AG04449 (cell line): ENCODE measurements around the gene LIX1L.

Experiments
- CTCF ChIA-PET: fragments of 350-600 bp; formaldehyde crosslinking; extraction: SDS; loops from one replicate; lab custom pipeline; 2021; ENCODE audit warnings: antibody characterized with exemption; lab: Yijun Ruan, JAX
- POLR2A ChIA-PET: fragments of 400-600, 350-600 bp; formaldehyde crosslinking; extraction: SDS; loops from one replicate; lab custom pipeline; 2020; ENCODE audit warnings: antibody characterized with exemption, inconsistent platforms; lab: Yijun Ruan, JAX
- DNase-seq: peaks from one replicate; pipeline ENCODE4 v3.0.0-alpha.2; 2010; ENCODE audit warnings: low read depth, low spot score
- H3K4me3 ChIP-seq: 2 replicates; pipeline ENCODE4 v1.5.1; 2011; ENCODE audit warnings: low read depth, mild to moderate bottlenecking, control low read depth, low read length
- TF ChIP-seq, protein P1 (sequence below): IDR thresholded peaks from one replicate; pipeline ENCODE4 v1.5.1; 2011; ENCODE audit warnings: mild to moderate bottlenecking, moderate library complexity, low read length, control low read depth, inconsistent platforms; ENCODE audit not compliant: insufficient read depth; ENCODE audit errors: missing control alignments

Gene LIX1L

GRCh38 chr1:145908653-145909052 lies 49.2 kb downstream of the LIX1L start:
- POLR2A ChIA-PET: interaction anchor here (0.6 to 2.2 kb wide), 6 partner anchors 10 to 63 kb away, joined by 3 to 15 read pairs (median 4); partner anchors contain the start of gene NUDT17
- TF ChIP-seq, protein P1, sequence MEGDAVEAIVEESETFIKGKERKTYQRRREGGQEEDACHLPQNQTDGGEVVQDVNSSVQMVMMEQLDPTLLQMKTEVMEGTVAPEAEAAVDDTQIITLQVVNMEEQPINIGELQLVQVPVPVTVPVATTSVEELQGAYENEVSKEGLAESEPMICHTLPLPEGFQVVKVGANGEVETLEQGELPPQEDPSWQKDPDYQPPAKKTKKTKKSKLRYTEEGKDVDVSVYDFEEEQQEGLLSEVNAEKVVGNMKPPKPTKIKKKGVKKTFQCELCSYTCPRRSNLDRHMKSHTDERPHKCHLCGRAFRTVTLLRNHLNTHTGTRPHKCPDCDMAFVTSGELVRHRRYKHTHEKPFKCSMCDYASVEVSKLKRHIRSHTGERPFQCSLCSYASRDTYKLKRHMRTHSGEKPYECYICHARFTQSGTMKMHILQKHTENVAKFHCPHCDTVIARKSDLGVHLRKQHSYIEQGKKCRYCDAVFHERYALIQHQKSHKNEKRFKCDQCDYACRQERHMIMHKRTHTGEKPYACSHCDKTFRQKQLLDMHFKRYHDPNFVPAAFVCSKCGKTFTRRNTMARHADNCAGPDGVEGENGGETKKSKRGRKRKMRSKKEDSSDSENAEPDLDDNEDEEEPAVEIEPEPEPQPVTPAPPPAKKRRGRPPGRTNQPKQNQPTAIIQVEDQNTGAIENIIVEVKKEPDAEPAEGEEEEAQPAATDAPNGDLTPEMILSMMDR: no peak
- CTCF ChIA-PET: interaction anchor here (0.6 to 16.0 kb wide), 13 partner anchors 10 to 99 kb away, joined by 3 to 469 read pairs (median 6); partner anchors contain the start of genes ANKRD35, LIX1L, NUDT17 and PEX11B
- H3K4me3 ChIP-seq: no peak overlapping the region
- no peak for DNase-seq

DNA sequence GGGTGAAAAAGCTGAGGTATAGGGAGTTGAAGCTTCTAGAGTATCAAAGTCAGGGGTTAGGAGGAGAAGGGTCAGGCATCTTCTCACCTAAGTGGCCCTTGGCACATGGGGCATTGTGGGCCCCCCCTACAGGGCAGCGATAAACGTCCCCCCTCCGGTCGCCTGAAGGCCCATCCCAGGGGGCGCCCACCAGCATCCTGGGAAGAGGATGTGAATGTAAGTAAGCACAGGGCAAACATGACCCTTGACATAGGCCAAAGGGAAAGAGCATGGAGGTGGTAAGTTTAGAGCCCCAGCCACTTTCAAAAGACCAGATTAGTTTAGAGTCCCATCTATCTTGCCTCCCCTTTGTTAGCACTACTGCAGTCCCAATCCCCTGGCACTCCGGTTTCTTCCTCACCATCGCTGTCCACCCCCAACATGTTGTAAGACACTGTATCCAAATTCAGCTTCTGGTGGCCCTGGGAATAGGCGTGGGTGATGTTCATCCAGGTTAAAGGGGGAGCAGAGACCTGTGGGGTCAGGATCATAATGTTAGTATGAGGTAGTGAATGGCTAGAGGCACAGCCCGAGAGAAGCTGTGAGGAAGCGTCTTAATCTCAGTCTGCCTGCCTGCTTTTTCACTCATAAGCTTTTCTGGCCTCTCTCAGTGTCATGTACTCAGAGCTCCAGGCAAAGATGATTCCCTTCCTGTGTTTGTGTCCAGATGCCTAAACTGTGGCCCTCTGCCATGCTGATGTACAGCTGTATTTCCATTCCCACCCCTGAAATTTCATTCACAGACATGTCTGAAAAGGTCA lies 50.7 kb downstream of the LIX1L start:
- CTCF ChIA-PET: interaction anchor here (1.7 to 16.0 kb wide), 5 partner anchors 9 to 70 kb away, joined by 6 to 469 read pairs (median 114); partner anchors contain the start of genes ANKRD35 and NUDT17

GRCh38 chr1:145901312-145902021 lies 56.4 kb downstream of the LIX1L start:
- DNase-seq: no peak
- no peak overlapping the region for H3K4me3 ChIP-seq
- POLR2A ChIA-PET: no interaction called here
- CTCF ChIA-PET: interaction anchor here (1.0 to 9.1 kb wide), 4 partner anchors 8 to 56 kb away, joined by 3 to 114 read pairs (median 10); partner anchors contain the start of genes ITGA10 and NUDT17
- TF ChIP-seq, protein P1: no peak

More for the DNA sequence above, 50.7 kb downstream of the LIX1L start:
- POLR2A ChIA-PET: interaction anchor here (0.7 to 2.2 kb wide), 3 partner anchors 15 to 64 kb away, joined by 4 to 15 read pairs (median 4); partner anchors contain the start of gene NUDT17
- no peak overlapping the region for H3K4me3 ChIP-seq
- TF ChIP-seq, protein P1: no peak
- no peak for DNase-seq

DNA sequence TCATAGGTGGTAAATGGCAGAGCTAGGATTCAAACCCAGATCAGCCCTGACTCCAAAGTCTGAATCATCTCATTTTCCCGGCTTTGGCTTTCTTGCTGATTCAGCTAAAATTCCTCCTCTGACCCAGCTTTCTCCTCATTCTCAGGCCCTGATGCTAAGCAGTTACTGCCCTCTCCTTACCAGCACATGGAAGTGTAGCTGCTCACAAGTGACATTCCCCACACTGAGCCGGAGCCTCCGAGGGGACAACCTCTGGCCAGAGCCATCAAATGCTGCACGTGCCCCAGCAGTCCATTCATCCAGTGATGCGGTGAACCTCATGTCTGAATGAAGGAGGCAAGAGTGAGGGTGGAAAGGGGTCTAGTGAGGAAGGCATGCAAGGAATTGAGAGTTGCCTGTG lies 59.1 kb downstream of the LIX1L start:
- POLR2A ChIA-PET: interaction anchor here (1.5 kb wide), 1 partner anchor 10 kb away, joined by 4 read pairs; no protein-coding TSS in a partner anchor
- no peak overlapping the region for H3K4me3 ChIP-seq
- DNase-seq: no peak
- CTCF ChIA-PET: interaction anchor here (9.1 kb wide), 1 partner anchor 10 kb away, joined by 114 read pairs; the partner anchor contains the start of gene ITGA10
- TF ChIP-seq, protein P1: no peak

- TF ChIP-seq, protein P1: no peak
- no peak for DNase-seq
- ChIA-PET POLR2A (no interaction called here), CTCF (interaction anchor here (9.1 kb wide), 1 partner anchor 11 kb away, joined by 114 read pairs; the partner anchor contains the start of gene ITGA10)
- no peak overlapping the region for H3K4me3 ChIP-seq
Observed at GRCh38 chr1:145897969-145898368, 59.8 kb downstream of the LIX1L start.
